Thyroid gland (tissue), 4 donors: Measurements from ENCODE around the gene LTC4S.

Source experiments
- CTCF ChIP-seq, 6 experiments: fragments of 200-600 bp in 3 of 6; fragments of 450-650 bp in 3 of 6; sonication (generic) in 3 of 6; IDR thresholded peaks; one replicate each; pipeline ENCODE4 v1.5.1; 2016 to 2019; ENCODE audit warnings: antibody characterized with exemption in 6 of 6, mild to moderate bottlenecking in 2 of 6, inconsistent platforms in 1 of 6, moderate library complexity in 1 of 6
- POLR2A ChIP-seq, 2 donors: fragments of 450-650 bp; IDR thresholded peaks; one replicate each; pipeline ENCODE4 v1.6.1; 2017; ENCODE audit warnings: antibody characterized with exemption in 2 of 2, mild to moderate bottlenecking in 2 of 2, moderate library complexity in 1 of 2

DNA sequence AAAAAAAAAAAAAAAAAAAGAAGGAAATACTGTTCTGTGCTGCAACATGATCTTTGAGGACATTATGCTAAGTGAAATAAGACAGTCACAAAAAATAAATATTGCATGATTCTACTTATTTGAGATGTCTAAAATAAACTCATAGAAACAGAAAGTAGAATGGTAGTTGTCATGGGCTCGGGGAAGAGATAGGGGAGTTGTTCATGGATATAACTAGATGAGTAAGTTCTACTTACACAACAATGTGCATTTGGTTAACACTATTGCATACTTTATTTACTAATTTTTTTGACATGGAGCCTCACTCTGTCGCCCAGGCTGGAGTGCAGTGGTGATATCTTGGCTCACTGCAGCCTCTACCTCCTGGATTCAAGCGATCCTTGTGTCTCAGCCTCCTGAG lies 46.0 kb upstream of the LTC4S start:
- TF ChIP-seq CTCF (IDR thresholded peaks at IDR 0.05) (no peak), POLR2A (IDR thresholded peaks at IDR 0.05) (no peak)
